NCI-H2196 treated with DMSO at 0.1 percent for 48 hours (cell line): ENCODE measurements around the gene STX3.
"Not testable (repeated sequence)": the region's sequence is repeated elsewhere in the genome, so short reads cannot be mapped to it uniquely, and the experiment has no call there.

Source experiments
- DNase-seq: peaks from one replicate; lab custom pipeline; 2025; ENCODE audit not compliant: unreplicated experiment; lab: John Stamatoyannopoulos, UW

STX3 gene

GRCh38 chr11:59787255-59787588 lies 32.0 kb downstream of the STX3 start:
- no peak for DNase-seq

DNA sequence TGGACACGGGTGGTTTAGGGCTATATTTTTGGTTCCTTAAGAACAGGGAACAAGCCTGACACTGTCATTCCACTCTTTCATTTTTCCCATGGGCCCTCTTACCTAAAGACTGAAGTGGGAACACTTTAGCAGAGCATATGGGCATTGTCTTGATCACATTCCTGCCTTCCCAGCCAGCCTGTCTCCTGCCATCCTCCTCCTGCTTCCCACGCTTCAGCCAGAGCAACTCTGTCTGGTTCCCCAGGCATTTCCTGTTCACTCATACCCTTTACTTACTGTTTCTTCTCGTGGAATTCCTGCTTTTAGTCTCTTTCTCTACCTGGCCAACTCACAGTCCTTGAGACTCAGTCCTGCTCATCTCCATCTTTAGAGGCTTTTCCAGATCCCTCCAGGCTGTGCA lies 32.6 kb downstream of the STX3 start:
- no peak for DNase-seq

DNA sequence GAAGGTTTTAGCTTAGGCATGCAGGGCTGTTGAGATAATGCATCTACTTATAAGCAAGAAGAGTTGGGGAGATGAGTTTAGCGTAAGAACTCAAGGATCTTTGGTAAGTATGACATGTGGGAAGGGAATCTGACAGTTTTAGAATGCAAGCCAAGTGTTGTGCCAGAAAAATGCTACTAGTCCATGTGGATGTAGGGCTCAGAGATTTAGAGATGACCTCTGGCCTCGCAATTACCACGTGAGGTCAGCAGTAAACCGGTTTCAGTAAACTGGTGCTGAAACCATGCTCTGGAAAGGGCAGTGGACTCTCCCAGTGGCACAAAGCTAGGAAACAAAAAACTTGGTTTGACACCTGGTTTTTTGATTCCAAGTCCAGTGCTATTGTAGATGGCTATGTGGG lies 36.5 kb downstream of the STX3 start:
- DNase-seq, result no peak

- DNase-seq, result no peak
Measured at GRCh38 chr11:59792507-59792906, 37.3 kb downstream of the STX3 start.

GRCh38 chr11:59794417-59794816 lies 39.2 kb downstream of the STX3 start:
- DNase-seq, result no peak

DNA sequence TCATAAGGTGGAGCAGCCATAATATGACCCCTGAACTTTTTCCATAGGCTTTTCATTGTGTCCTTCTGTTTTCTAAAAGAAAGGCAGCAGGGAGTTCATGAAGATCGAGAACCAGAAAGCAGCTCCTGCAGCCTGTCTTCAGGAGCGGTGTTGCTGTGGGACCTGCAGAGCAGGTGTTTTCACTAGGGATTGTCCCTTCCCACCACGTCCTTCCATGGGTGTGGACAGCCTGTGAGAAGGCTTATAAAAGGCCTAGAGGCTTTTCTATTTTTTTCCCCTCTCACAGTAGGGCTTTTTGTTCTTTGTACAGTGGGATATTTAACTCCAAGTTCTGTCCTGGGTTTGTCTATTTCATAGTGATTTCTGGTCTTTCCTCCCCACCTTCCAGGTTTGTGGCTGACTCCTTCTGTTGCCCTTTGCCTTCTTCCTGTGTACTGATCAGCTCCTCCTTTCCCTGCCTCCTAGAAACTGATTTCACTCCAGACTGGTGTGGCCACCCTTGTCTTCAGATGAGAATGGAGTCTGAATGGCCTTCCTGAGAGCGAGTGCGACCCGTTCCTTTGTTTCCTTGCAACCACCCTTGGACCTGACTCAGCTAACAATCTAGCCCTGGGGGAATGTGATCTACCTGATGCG lies 45.3 kb downstream of the STX3 start:
- DNase-seq, result no peak

GRCh38 chr11:59801160-59801706 lies 46.1 kb downstream of the STX3 start:
- DNase-seq, result no peak

GRCh38 chr11:59801981-59802638 lies 46.9 kb downstream of the STX3 start:
- DNase-seq, result peak; percentile 50

GRCh38 chr11:59802639-59803176 lies 47.5 kb downstream of the STX3 start:
- DNase-seq, result peak; percentile 50

GRCh38 chr11:59804061-59804460 lies 48.9 kb downstream of the STX3 start:
- DNase-seq, result no peak

- no peak for DNase-seq
Measured at GRCh38 chr11:59807047-59807610, 52.0 kb downstream of the STX3 start.

GRCh38 chr11:59810189-59810910 lies 55.2 kb downstream of the STX3 start, which contains the start of gene MRPL16:
Gene MRPL16 (minus strand): TSS chr11:59810778. CDS start chr11:59810658, 120 bp downstream.
- peak; percentile 80 for DNase-seq

DNA sequence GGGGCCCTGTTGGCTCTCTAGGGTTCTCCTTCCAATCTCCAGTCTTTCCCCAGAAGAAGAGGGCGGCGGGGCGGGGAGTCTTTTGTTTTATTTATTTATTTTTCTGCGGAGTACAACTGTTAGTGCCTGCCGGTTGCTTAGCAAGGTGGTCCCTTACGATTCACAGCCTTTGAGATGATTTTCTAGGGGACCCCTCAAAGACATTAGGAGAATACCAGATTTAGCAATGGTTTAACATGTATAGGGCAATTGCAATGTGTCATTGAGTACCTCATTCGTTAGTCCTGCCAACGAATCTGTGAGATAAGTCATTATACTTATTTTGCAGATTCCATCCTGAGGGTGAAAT lies 55.7 kb downstream of the STX3 start:
- no peak for DNase-seq

DNA sequence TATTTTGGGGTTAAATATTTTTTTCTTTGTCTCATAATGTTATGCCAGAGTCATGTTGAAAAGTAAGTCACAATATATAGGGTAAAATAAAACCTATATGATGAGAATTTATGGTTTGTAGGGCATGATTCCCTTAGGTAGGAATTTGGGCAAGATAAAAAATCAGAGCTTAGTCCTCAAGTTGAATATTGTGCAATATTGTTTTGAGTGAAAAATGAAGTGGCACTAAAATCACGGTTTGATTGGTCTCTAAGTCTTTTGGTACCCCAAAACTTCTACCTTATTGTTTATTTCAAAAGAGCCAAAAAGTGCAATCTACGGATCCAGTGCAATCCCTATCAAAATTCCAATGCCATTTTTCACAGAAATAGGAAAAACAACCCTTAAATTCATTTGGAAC lies 57.0 kb downstream of the STX3 start:
- no peak for DNase-seq

DNA sequence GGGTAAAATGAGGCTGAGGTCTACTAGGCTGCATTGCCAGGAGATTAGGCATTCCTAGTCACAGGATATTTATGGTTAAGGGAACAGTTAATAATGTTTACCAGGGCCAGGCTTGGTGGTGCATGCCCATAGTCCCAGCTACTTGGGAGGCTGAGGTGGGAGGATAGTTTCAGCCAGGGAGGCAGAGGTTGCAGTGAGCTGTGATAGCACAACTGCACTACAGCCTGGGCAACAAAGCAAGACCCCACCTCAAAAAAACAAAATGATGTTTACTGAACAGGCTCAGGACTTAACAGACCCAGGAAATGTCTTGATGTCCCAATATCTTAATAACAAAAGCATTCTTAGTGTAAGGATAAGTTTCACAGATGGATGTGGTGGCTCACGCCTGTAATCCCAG lies 58.2 kb downstream of the STX3 start:
- DNase-seq, result no peak

DNA sequence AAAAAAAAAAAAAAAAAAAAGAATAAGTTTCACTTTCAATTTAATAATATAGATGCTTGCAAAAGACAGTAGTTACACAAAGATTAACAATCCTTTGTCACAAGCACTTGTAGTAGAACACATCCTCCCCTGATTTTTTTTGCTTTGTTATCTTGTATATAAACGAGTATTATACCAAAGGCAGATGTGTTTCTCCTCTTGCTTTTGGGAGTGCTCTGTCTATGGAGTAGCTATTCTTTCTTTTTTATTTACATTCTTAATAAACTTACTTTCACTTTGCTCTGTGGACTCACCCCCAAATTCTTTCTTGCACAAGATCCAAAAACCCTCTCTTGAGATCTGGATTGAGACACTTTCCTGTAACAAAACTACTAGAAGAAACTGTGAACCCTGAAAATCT lies 58.8 kb downstream of the STX3 start:
- DNase-seq, result no peak

DNA sequence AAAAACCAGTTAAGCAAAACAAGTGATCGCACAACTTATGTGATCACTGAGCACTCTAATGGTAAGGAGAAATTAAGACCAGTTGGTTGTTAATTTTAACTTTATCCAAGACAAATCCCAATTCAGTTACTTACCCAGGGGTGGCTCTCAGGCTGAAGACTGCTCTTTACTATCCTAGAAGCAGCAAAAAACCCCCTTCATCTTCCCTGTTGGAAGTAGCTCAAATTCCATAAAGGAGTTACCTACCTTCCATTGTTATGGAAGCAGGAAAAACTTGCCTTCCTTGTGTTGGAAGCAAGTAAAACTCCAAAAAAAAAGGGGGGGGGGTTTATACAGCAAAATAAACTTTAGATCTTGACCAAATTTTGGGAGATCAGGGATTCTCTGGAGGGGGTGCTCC lies 60.6 kb downstream of the STX3 start:
- DNase-seq, result no peak

DNA sequence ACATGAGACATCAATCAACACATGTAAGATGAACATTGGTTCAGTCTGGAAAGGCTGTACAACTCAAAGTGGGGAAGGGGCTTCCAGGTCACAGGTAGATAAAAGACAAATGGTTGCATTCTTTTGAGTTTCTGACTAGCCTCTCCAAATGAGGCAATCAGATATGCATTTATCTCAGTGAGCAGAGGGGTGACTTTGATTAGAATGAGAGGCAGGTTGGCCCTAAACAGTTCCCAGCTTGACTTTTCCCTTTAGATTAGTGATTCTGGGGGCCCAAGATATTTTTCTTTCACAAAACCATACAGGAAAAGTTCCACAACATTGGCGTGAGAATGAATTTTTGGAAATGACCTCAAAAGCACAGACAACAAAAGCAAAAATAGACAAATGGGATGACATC lies 61.3 kb downstream of the STX3 start:
- not testable (repeated sequence) for DNase-seq

GRCh38 chr11:59818572-59818971 lies 63.4 kb downstream of the STX3 start:
- DNase-seq, result no peak

- peak; percentile 37 for DNase-seq
Measured at GRCh38 chr11:59822989-59823566, 67.9 kb downstream of the STX3 start.

GRCh38 chr11:59829358-59829757 lies 74.2 kb downstream of the STX3 start:
- DNase-seq, result no peak
